ENCODE measurements around the gene ZNF503.

ZNF503 gene

DNA sequence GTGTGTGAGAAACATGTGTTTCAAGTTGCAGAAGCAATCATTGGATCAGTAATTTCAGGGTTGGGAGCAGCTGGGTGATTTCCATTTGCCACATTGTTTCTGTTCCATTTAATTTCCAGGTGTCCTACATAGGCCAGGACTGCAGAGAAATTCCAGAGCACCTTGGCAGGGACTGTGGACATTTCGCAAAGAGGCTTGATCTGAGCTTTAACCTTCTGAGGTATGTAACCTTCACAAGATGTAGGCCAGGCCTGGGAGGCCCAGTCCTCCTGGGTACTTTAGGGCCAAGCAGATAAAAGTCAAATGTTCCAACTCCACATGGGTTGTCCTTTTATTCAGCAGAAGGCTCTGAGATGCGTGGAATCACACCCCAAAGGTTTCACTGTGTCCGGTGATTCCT is 36.7 kb upstream of the ZNF503 start:
- Mint-ChIP-seq H3K4me3 (no peak overlapping the region), H3K27ac (no peak overlapping the region), H3K9me3 (peaks cover 4% of the 10 kb centered on the region), H3K36me3 (no peaks in the 10 kb centered on the region), H3K4me1 (no peaks in the 10 kb centered on the region), H3K27me3 (peaks cover 33% of the 10 kb centered on the region)
- DNase-seq, result no peak
- CTCF ChIA-PET, result no interaction called here

DNA sequence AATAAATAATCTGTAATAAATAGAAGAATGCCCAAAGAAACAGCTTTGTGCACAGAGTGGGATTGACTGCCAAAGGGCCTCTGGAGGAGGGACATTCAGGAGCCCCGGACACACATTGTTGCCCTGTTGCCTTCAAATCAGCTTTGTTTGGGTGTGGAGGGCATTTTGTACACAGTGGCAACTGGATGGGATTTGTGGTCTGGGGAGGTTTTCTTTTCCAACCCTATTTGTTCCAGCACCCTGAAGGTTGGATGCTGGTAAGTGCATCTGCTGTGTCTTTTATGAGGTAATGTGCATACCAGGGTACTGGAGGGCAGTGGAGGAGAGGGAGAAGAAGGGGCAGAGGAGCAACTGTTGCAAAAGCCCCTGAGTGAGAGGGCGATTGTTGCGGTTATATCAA is 36.1 kb upstream of the ZNF503 start:
- H3K36me3 Mint-ChIP-seq, result no peaks in the 10 kb centered on the region
- H3K27ac Mint-ChIP-seq, result no peak overlapping the region
- CTCF ChIA-PET, result no interaction called here
- DNase-seq, result no peak
- H3K4me1 Mint-ChIP-seq, result no peaks in the 10 kb centered on the region
- H3K4me3 Mint-ChIP-seq, result no peak overlapping the region
- peaks cover 2% of the 10 kb centered on the region for H3K9me3 Mint-ChIP-seq
- H3K27me3 Mint-ChIP-seq, result peaks cover 39% of the 10 kb centered on the region

DNA sequence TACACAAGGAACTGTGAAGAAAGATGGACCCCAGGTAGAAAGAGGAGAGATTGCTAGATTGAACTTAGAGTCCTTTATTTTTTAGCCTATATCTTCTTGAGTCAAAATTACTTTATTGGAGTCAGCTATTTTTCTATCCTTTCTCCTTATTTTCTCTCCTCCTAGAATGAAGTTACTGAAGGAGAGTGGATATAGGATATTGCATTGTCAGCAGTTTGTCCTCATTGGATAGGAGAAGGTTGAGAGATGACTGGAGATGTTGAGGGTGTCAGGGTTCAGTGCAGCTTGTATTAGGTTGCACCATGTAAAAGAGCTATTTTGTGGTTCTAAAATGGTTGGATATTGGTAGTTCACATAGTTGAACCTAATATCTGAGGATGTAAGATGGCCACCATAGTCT is 35.3 kb upstream of the ZNF503 start:
- Mint-ChIP-seq H3K27ac (no peak overlapping the region), H3K27me3 (peaks cover 47% of the 10 kb centered on the region), H3K9me3 (no peaks in the 10 kb centered on the region), H3K4me1 (peaks cover under 1% of the 10 kb centered on the region), H3K36me3 (no peaks in the 10 kb centered on the region), H3K4me3 (no peak overlapping the region)
- CTCF ChIA-PET, result no interaction called here
- no peak for DNase-seq

DNA sequence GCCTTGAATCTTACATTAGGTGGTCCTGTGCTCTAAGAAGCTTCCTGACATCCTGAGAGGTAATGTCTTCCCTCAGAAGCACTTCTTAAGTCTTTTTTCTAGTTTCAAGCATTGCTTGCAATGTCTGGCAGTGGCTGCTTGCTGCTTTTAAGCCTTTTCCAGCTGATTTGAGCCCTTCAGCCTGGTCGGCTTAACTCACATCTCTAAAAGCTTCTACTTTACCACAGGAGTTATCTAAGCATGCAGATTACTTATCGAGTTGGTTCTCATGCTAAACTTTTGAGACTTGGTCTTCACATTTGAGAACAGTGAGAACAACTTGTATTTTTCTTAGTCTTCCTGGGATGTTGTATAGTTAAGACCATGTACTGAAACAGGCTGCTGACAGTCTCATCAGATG is 33.7 kb upstream of the ZNF503 start:
- no peak overlapping the region for H3K27ac Mint-ChIP-seq
- H3K4me1 Mint-ChIP-seq, result peaks cover 3% of the 10 kb centered on the region
- DNase-seq, result no peak
- CTCF ChIA-PET, result no interaction called here
- H3K27me3 Mint-ChIP-seq, result peaks cover 49% of the 10 kb centered on the region
- no peaks in the 10 kb centered on the region for H3K36me3 Mint-ChIP-seq
- no peaks in the 10 kb centered on the region for H3K9me3 Mint-ChIP-seq
- H3K4me3 Mint-ChIP-seq, result no peak overlapping the region

DNA sequence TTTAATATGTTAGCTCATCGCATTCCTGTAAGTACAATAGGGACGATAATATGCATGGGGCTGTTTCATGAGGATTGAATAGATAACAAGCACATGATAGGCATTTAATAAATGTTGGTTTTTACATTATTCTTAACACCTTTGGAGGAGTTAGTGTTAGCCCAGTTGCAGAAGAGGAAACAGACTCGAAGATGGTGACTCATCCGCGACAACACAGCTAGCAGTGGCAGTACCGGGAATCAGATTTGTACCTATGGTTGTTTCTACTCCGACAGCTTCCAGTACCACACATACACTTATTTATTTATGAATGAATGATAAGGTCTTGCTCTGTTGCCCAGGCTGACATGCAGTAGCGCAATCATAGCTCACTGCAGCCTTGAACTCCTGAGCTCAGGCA is 32.7 kb upstream of the ZNF503 start:
- CTCF ChIA-PET, result no interaction called here
- no peaks in the 10 kb centered on the region for H3K9me3 Mint-ChIP-seq
- no peak overlapping the region for H3K27ac Mint-ChIP-seq
- peaks cover 3% of the 10 kb centered on the region for H3K4me1 Mint-ChIP-seq
- peaks cover 52% of the 10 kb centered on the region for H3K27me3 Mint-ChIP-seq
- DNase-seq, result no peak
- H3K36me3 Mint-ChIP-seq, result no peaks in the 10 kb centered on the region
- H3K4me3 Mint-ChIP-seq, result no peak overlapping the region

DNA sequence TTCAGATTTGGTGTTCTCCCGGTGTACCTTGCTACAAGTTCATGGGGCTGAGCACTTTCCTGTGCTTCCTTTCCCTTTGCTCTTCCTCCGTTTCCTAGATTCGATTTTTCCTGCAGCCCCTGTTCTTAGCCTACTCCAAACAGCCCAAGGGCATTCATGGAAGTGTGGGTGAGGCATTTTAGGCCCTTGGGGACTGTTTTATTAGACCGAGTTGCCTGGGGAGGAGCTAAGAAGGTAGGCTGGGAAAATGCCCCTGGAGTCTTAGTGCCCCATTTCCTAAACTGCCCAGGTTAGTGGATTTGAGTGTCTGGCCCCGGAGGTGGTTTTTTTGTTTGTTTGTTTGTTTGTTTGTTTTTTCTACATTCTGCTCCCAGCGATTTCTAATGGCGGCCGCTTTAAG is 31.7 kb upstream of the ZNF503 start:
- peaks cover 63% of the 10 kb centered on the region for H3K27me3 Mint-ChIP-seq
- no peak overlapping the region for H3K4me3 Mint-ChIP-seq
- no peak overlapping the region for H3K27ac Mint-ChIP-seq
- H3K4me1 Mint-ChIP-seq, result peaks cover 3% of the 10 kb centered on the region
- no peaks in the 10 kb centered on the region for H3K36me3 Mint-ChIP-seq
- CTCF ChIA-PET, result no interaction called here
- no peak for DNase-seq
- no peaks in the 10 kb centered on the region for H3K9me3 Mint-ChIP-seq

DNA sequence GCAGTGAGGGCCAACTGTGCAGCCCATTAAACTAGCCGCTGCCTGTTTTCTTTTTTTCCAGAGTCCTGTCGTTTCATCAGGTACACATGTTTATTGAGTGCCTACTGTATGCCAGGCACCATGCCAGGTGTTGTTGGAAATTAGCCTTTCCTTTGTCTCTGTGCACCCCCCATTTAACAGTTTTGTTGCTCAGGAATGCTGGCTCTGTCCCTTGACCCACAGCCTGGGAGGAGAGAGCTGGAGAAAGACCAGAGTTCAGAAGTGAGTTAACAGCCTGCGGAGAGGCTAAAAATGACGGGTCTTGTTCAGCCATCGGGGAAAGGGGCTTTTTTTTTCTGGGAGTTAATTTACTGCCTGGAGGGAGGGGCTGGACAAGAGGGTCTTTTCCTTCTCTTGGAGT is 31.2 kb upstream of the ZNF503 start:
- no peak for DNase-seq
- Mint-ChIP-seq H3K27ac (no peak overlapping the region), H3K4me3 (no peak overlapping the region), H3K4me1 (peaks cover 3% of the 10 kb centered on the region), H3K9me3 (no peaks in the 10 kb centered on the region), H3K36me3 (no peaks in the 10 kb centered on the region), H3K27me3 (peaks cover 61% of the 10 kb centered on the region)
- CTCF ChIA-PET, result no interaction called here

DNA sequence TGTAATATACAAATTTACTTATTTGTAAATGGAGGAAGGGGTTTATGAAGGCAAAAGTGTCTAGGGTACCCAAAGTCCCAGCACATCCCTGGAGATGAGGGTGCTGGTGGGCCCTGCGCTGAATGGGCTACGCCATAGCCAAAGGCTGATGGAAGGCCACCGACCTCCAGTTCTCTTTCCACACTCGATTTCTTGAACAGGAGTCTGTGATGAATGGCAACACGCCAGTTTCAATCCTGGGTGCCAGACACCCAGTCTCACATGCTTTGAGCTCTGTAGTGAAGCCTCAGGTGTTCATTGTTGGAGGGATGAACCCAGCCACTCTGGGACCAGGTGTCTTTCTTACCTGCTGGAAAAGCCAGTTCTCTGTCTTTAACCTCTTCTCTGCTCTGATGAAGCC is 30.6 kb upstream of the ZNF503 start:
- Mint-ChIP-seq H3K36me3 (no peaks in the 10 kb centered on the region), H3K4me3 (no peak overlapping the region), H3K27ac (peak overlapping the region; percentile 7), H3K27me3 (peaks cover 59% of the 10 kb centered on the region), H3K9me3 (no peaks in the 10 kb centered on the region), H3K4me1 (peaks cover 3% of the 10 kb centered on the region)
- CTCF ChIA-PET, result no interaction called here
- DNase-seq, result no peak

DNA sequence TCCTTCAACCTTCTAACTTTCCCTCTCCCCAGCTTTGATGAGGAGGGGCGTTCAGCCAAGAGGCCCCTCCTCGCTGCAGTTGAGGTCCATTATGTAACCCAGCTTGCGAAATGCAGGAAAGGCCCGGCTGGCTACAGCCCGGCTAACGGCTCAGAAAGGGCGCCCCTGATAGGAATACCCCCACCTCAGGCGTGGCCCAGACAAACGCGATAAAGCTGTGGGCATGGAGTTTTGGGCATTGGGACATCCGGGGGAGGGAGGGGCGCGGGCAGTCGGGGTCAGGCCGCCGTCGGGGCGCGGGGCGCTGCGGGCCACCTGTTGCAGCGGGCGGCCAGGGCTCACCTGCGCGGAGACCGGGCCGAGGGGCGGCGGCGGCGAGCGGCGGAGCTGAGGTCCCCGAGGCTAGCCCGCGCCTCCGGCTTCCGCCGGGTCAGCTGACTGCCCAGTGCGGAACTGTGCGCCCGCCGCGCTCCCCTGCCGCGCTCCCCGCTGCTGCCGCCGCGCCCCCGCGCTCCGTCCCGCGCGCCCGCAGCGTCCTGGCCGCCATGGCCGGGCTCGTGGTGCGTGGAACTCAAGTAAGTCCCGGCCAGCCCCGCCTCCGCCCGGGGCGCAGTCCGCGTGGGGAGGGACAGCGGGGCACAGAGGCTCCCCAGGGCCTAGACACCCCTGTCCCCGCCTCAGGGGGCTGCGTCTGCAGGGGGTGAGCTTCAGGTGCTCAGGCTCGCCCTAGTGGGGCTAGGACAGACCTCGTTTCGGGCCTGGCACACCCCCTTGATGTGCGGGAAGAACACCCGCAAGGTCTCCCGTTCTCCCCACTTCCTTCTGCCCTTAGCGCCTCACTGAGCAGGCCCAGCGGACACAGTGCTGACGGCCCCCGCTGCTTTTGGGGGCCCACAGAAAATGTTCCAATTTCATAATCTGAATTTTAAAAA is 29.9 kb upstream of the ZNF503 start, which contains the start of gene LRMDA:
TSS of gene LRMDA (plus strand) at position 445 of the 932 bp plus-strand sequence.
- Mint-ChIP-seq H3K27me3 (peaks cover 59% of the 10 kb centered on the region), H3K36me3 (no peaks in the 10 kb centered on the region), H3K4me3 (no peak within 1 kb of the TSS), H3K27ac (peak within 1 kb of the TSS; percentile 7), H3K4me1 (peaks cover 3% of the 10 kb centered on the region), H3K9me3 (no peaks in the 10 kb centered on the region)
- no peak for DNase-seq
- CTCF ChIA-PET, result no interaction called here

DNA sequence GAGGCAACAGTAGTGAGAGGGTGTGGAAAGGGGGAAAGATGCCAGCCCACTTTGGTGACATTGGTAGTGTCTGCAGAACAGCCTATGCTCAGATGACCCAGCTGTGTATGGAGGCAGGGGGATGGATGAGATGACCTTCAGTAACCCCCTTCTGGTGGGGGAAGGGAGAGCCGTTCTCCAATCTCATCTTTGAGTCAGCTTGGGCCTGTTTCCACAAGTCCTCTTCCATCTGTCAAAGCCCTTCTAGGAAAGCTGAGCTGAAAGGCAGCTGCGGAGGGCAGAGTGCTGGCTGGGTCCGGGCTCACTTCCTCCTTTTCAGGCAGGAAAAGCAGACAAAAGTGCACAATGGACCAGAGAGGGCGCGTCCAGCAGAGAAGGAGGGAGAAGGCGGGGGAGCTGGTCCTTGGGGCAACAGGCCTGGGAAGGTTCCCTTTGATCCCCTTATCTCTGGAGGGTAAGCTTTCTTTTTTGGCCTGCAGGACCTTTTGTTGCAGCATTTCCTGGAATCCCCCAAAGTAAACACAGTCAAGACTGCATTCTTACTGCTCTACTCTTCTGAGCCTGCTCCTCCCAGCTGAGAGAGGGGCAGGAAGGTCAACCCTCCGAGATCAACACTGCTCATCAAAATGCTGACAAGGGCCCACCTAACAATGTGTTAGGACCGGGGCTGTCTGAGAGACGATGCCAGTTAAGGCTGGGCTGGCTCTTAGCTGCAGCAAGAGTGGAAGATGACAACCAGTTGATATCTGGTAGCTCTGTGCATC is 28.6 kb upstream of the ZNF503 start:
- Mint-ChIP-seq H3K36me3 (no peaks in the 10 kb centered on the region), H3K4me1 (peaks cover 3% of the 10 kb centered on the region), H3K27me3 (peaks cover 59% of the 10 kb centered on the region), H3K27ac (no peak overlapping the region), H3K4me3 (no peak overlapping the region), H3K9me3 (no peaks in the 10 kb centered on the region)
- no peak for DNase-seq
- CTCF ChIA-PET, result no interaction called here

DNA sequence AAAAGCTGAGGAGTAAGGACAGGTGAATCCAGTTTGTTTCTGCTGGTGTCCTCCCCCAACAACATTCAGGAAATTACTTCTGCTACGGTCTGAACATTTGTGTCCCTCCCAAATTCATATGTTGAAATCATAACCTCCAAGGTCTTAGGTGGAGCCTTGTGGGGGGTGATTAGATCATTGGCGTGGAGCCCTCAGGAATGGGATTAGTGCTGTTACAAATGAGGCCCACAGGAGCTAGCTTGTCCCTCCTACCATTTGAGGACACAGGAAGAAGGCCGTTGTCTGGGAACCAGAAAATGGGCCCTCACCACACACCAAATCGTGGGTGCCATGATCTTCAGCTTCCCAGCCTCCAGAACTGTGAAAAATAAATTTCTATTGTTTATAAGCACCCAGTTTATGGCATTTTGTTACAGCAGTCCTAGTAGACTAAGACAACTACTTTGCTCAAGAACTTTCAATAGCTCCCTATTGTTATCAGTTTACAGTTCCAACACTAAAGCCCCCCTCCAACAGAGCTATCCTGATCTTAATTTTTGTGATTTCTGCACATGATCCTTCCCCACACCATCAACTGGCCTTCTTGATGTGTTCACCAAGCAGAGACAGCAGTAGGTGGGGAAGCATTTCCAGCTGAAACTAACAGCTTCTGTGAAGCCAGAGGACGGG is 27.7 kb upstream of the ZNF503 start:
- H3K4me1 Mint-ChIP-seq, result peaks cover 3% of the 10 kb centered on the region
- H3K36me3 Mint-ChIP-seq, result no peaks in the 10 kb centered on the region
- DNase-seq, result no peak
- H3K4me3 Mint-ChIP-seq, result no peak overlapping the region
- CTCF ChIA-PET, result no interaction called here
- peaks cover 56% of the 10 kb centered on the region for H3K27me3 Mint-ChIP-seq
- H3K27ac Mint-ChIP-seq, result no peak overlapping the region
- no peaks in the 10 kb centered on the region for H3K9me3 Mint-ChIP-seq

DNA sequence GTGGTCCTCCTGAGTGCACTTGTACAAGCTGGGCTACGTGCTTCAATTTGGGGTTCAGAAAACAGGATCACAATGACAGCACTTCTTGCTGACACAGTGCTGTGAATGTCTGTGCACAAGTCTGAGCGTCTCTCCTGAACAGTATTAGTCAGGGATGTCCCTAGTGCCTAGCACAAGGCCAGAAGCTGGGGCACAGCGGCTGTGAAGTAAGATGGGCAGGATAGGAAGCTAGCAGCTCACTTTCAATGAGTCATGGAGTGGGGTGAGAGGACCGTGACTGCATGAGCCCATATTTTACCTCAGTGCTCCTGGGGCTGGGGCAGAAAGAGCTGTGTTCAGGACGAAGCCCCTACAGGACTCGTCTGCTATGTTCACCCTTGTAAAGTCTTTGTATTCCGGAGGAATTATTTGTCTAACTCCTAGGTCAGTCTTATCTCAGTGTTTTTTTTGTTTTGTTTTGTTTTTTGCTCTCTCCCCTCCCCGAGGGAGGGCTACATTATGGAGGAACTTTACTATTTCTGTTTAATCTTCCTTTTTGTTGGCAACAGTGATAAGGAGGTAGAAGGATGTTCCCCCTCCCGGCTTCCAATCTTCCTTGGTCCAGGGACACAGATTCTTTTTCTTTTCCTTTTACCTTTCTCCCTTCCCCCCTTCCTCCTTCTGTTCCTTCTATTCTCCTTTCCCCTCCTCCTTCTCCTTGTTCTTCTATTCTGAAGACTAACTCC is 27.0 kb upstream of the ZNF503 start:
- no peak for DNase-seq
- peaks cover 55% of the 10 kb centered on the region for H3K27me3 Mint-ChIP-seq
- no peaks in the 10 kb centered on the region for H3K9me3 Mint-ChIP-seq
- H3K27ac Mint-ChIP-seq, result no peak overlapping the region
- H3K36me3 Mint-ChIP-seq, result no peaks in the 10 kb centered on the region
- CTCF ChIA-PET, result no interaction called here
- H3K4me1 Mint-ChIP-seq, result peaks cover 3% of the 10 kb centered on the region
- no peak overlapping the region for H3K4me3 Mint-ChIP-seq

DNA sequence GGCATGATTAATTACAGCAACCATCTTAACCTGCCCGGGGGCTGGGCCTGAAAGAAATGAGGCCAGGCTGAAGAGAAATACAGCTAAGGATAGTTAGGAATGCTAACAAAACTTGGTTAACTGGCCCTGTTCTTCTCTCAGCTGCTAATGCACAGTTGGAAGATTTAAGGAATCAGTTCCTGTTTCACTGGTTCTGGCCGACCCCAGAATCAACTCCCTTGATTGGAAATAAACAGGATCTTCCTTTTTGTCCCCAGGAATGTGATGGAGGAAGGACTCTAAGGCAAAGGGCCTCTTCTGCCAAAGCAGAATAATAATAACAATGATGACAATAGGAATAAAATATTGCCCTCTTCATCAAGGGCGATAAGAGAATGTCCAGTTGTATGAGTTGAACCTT is 26.4 kb upstream of the ZNF503 start:
- peaks cover 53% of the 10 kb centered on the region for H3K27me3 Mint-ChIP-seq
- H3K4me1 Mint-ChIP-seq, result peaks cover 3% of the 10 kb centered on the region
- CTCF ChIA-PET, result no interaction called here
- no peak overlapping the region for H3K4me3 Mint-ChIP-seq
- H3K36me3 Mint-ChIP-seq, result no peaks in the 10 kb centered on the region
- H3K9me3 Mint-ChIP-seq, result no peaks in the 10 kb centered on the region
- H3K27ac Mint-ChIP-seq, result no peak overlapping the region
- no peak for DNase-seq

DNA sequence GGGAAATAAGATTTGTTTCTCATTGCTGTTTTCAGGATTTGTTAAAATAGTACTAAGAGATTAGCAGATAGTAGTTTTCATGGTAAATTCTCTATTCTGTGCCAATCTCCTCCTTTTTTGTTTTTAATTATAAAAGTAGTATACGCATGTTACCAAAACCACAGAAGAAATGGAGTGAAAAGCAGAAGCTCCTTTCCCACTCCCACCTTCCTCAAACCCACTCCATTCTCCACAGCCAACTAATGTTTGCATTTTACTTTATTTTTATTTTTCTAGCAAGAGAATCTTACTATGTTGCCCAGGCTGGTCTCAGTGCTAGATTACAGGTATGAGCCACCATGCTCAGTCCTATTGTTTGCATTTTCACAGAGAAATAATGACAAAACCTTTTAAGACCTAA is 25.3 kb upstream of the ZNF503 start:
- Mint-ChIP-seq H3K9me3 (no peaks in the 10 kb centered on the region), H3K4me1 (peaks cover 2% of the 10 kb centered on the region), H3K4me3 (no peak overlapping the region), H3K27me3 (peaks cover 42% of the 10 kb centered on the region), H3K36me3 (no peaks in the 10 kb centered on the region), H3K27ac (no peak overlapping the region)
- CTCF ChIA-PET, result no interaction called here
- DNase-seq, result no peak

Data from activated naive CD4-positive, alpha-beta T cell treated with anti-CD3 and anti-CD28 coated beads, Interleukin-2, amount 10 ng/mL, durations not matched to agents 7 days and 5 days (primary cell).